Stimulated activated CD4-positive, alpha-beta T cell treated with anti-CD3 and anti-CD28 coated beads, Interleukin-1b, Interleukin-23, amount 100 ng/mL, for 4 hours (primary cell): ENCODE measurements around the gene TREX2.

Source experiments
- DNase-seq, 2 donors: peaks; one replicate each; pipeline ENCODE4 v3.0.0-alpha.2; 2020; ENCODE audit warnings: low read depth in 2 of 2

The TREX2 gene

DNA sequence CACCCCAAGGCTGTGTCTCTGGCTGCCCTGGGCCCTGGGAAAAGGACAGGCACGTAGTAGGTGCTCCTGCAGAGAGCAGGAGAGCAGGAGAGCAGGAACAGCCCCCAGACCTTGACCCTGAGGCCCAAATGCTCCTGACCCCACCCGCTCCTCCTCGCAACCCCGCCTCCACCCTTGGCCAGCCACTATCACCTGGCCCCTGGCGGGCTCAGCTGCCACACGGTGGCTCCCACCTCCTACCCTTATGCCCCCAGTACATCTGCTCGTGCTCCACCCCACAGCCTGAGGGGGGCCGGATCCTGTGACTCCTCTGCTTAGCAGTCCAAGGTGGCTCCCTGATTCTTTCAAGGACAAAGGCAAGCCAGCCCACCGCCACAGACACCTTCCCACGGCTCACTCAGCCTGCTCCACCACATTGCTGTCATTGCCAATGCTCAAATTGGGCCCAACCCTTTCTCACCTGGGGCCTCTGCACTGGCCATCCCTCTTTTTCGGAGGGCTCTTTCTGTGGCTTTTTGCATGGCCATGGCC is 30.0 kb upstream of the TREX2 start:
- no peak for DNase-seq

DNA sequence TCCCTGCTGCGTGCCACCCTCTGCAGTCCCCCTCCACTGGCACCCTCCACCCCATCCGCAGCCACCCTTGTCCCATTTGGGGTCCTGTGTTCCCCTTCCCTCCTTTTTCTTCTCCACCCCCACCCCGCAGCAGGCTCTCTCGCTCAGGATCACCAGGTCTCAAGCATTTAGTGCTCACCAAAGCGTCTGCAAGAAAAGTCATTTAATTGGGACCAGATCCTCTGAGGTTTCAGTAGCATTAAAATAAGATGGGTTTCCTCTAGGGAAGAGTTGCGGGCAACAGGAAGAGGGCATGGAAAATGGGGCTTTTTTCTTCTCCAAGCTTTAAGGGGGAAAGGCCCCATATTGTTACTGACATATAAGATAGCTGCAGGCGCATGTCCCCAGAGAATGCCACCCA is 29.4 kb upstream of the TREX2 start:
- DNase-seq, result no peak

DNA sequence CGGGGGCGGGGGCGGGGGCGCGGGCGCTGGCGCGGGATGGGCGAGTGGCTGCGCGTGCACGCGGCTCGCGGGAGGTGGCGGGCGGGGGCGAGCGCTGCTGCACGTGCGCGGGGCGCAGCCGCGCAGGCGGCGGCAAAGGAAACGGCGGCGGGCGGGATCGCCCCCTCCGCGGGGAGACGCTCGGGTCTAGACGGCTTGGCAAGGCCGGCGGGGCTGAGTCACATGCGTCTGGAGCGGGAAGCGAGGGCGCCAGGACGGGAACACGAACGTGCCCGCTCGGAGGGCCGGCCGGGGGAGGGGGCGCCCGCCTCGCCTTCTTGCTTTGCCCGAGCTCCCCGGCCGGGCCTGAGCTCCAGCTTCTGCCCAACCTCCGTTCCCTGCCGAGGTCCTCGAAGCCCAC is 28.9 kb upstream of the TREX2 start:
- DNase-seq, result peak; percentile 37 to 42

DNA sequence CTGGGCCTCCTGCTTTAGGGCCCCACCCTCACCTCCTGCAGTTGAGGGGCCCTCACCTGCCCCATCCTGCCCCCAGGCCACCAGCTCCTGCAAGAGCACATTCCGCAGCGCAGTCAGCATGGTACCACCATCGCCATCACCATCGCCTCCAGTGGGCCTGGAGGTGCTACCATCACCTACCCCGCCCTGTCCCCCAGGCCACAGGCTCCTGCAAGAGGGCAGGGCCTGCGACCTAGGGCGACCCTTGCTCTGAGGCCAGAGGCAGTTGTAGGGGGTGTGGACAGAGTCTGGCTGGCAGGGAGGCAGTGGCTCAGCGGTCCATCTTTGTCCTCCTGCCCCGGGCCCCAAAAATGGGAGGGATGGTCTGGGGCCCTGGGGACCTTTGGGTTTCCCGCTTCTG is 28.4 kb upstream of the TREX2 start:
- DNase-seq, result peak in 1 of 2 donors; percentile 3

DNA sequence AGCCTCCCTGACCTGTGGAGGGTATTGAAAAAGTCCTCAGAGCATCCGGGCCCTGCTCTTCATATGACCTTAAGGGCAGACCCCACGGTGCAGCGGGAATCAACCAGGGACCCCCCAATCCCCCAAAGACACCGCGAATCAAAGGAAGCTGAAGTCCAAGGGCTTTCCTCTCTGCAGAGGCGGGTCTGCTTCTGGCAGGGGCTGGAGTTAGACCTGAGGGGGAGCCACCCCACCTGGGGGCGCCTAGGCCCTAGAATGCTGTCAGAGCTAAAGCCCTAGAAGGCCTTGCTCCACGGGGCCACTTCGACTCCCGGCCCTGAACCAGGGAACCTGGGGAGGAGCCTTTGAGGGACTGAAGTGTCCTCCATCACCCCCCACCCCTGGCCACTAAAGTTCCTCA is 27.3 kb upstream of the TREX2 start:
- no peak for DNase-seq

DNA sequence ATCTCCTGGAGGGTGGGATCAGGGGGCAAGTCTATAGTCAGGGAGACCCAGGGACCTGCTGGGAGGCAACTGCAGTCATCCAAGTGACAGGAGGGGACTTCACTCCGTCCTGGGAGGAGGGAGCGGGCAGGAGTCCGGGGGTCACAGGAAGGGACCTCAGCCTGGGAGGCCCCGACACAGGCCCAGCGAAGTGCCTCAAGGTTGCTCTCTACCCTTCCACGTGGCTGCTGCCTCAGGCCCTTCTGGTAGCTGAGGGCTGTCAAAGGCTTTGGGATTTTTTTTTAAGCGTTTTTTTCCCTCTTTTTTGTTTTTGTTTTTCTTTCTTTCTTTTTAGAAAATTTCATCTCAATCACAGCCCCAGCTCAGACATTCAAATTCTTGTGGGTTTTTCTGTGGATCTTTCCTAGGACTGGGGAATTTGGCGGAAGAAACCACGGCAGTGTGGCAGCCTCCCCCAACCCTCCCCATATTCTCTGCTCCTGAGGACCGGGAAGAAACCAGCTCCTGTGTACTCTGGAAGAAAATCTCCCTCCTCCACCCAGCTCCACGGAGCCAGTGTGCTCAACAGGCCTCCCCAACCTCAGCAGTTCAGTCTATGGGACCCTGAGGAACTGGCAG is 25.9 kb upstream of the TREX2 start:
- DNase-seq, result no peak

DNA sequence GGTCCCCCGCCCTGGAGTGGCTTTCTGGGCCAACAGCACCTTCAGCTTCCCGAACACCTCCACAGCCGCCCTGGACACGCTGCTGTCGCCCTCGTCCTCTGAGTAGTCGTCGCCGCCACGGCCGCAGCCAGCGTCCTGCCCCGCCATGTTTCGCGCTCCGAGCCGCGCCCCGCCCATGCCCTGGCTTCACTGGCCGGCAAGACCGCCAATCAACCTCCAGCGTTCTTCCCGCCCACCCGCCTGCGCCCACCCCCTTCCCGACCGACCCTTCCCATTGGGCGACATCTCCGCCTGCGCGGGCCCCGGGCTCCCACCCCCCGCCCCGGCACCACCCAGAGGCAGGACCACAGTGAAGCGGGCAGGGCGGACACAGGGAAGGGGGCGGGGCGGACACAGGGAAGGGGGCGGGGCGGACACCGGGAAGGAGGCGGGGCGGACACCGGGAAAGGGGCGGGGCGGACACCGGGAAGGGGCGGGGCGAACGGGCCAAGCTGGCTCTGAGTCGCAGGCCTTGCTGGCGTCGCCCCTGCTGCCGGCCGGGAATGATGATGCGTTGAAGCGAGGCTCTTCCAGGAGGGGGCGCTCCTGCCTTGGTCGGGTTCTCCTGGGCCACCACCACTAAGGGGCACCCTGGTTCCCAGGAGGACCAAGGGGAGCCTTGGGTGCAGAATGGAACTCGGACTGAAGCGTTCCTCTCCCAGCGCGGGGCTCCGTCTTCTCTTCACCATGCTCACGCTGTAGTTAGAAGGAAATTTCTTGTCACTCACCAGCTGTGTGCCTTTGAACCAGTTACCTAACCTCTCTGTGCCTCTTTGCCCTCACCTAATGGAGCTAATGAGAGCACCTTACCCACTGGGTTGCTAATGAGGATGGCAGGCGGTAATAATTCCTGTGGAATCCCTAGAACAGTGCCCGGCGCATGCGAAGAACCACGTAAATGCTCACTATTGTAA is 24.8 kb upstream of the TREX2 start, which contains the start of gene HAUS7:
Gene HAUS7, minus strand, starts transcription at position 166 of the 953 bp plus-strand sequence. Its CDS starts 19 bp downstream, at position 147.
- peak; percentile 83 to 86 for DNase-seq

DNA sequence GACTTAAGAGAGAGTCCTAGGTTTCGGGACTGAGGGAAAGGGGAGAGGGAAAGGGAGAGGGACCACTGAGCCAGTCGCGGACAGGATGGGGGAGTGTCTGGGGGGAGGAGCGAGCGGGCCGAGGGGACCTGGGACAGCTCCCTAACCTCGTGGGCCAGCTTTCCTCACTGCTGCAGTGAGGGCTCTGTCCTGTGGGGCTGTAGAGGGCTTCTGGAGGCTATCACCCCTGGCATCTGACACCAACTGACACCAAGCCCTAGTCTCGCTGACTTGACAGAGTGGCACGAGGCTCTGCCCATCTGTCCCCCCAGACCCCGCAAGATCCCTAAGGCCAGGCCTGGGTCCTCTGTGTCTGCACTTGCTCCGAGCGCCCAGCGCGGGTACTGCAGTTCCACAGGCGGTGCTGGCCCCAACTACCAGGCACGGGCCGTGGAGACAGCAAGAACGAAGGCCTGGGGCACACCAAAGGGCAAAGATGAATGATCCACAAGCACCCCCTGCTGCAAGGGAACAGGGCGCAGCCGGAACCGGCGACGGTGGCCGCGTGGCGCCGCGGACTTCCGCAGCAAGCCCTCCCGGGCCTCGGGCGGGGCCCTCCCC is 24.1 kb upstream of the TREX2 start:
- DNase-seq, result peak in 1 of 2 donors; percentile 19

DNA sequence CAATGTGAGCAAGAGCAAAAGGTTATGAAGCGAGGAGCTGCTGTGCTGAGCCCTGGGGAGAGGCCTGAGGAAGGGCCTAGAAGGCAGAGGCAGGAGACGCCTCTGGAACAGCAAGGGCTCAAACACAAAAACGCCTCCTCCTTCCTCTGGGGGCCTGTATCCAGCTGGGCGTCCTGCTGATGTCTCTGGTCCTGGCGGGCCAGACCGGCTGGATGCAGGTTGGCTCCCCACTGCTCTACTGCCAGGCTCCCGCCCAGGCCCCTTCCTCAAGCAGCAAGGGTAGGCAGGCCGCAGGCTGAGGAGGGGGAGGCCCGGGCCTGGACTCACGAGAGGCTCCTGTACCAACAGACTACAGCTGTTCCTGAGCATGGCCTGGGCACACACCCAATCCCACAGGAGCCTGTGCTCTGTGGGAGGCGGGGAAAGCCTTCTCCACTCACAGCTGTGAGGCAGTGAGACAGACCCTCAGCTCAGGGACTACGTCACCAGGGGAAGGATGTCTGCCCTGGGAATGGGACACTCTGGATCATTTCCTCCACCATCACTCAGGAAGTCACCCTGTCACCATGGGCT is 22.2 kb upstream of the TREX2 start:
- no peak for DNase-seq

DNA sequence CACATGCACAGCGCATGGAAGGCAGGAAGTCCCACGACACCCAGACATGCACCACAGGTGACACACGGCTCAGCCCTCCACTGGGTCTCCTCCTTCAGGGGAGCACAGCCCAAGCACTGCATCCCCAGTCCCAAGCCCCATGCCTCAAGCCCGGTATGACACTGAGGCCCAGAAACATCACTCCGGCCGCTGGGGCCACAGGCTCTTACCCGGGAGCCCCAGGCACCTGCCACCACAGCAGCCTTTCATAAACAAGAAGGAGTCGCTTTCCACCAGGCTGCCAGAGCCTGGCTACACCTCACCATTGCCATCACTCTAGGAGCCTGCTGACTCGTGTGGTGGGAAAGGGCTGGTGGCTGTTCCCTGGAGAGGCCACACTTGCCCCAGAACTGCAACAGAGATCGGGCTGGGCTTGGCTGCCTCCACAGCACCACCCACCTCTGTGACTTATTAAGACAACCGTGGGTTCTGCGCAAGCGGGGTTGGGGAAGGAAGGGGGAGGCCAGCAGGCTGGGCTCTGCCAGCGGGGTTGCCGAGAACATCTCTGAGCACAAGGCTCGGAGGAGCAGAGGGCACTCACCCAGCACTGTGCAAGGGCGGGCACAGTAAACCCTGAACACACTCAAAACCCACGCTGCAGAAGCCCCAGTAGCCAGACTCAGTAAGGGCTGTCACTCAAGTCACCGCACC is 20.0 kb upstream of the TREX2 start:
- DNase-seq, result no peak

DNA sequence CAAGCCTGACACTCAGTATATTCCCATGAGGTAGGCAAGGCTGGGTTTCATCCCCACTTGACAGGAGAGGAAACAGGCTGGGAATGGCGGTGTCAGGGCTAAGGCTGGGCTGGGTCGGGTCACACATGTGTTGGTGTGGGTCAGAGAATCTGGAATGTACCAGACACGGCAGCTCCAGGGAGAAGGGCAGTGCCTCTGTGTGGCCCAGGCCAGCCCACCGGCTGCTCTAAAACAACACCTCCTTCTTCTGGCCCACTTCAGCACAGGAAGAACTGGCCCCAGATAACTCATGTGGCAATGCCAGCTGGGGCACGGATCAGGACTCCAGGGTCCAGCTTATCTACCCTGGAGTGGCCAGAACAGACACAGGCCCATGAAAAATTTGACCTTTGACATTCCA is 18.3 kb upstream of the TREX2 start:
- no peak for DNase-seq

DNA sequence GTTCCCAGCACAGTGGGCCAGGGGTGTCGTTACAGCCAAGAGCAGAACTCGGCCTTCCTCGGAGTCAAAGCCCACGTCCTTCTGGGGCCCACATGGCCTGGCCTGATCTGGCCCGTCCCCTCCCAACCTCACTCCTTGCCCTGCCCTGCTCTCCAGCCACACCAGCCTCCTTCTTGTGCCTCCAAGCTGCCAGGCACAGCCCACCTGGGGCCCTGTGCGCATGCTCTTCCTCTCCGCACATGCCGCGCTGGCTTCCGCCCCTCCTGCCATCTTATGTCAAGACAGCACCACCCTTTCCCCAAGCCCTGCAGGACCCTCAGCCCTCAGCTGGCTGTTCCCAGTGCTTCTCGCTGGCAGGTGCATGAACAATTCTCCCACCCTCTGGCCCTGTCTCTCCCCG is 17.7 kb upstream of the TREX2 start:
- no peak for DNase-seq

DNA sequence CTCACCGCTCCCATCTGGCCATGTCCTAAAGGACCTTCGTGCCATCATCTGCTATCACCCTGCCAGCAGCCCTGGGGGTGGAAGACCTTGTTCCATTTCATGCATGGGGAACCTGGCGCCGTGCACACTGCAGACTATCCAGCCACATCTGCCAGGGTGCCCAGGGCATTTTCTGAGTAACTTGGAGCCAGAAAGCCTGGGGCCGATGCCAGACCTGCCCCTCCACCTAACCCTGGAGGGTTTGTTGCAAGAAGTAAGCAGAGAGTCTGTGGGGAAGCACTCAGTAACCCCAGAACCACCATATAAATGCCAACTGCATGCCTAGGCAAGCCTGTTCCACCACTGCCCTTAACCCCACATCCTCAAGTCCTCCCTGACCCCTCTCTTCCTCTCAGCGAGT is 17.2 kb upstream of the TREX2 start:
- DNase-seq, result no peak

DNA sequence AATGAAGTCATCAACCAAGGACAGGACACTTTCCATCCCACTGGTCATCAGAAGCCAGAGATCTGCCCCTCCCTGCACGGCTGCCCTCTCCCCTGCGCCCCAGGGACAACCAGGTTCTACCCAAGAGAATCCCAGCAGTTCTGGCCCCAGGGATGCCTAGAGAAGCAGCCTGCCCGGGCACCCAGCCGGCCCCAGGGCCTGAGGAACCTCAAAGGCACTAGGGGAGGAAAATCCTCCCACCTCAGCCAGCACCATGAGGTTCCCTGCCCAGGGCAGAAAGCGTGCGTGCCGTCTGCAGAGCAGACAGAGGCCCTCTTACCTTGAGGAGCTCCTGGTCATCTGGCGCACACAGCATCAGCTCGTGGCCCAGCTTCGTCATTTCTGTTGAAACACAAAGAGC is 16.4 kb upstream of the TREX2 start:
- DNase-seq, result no peak

DNA sequence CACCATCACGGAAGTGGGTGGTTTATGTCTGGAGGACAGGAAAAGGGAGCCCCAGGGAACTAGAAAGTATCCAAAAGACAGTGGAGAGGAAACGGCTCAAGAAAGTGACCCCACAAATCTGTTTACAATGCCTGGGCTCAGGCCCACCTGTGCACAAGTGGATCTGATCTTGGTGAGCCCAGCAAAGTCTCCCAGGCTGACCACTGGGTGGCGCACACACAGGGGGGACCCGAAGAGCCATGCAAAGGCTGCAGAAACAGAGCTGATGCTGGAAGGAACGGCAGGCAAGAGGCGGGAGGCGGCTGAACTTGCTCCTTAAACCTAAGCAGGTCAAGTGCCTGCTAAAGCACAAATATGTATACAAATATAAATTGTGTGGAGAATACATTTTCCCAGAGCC is 15.0 kb upstream of the TREX2 start:
- DNase-seq, result peak; percentile 34 to 42

DNA sequence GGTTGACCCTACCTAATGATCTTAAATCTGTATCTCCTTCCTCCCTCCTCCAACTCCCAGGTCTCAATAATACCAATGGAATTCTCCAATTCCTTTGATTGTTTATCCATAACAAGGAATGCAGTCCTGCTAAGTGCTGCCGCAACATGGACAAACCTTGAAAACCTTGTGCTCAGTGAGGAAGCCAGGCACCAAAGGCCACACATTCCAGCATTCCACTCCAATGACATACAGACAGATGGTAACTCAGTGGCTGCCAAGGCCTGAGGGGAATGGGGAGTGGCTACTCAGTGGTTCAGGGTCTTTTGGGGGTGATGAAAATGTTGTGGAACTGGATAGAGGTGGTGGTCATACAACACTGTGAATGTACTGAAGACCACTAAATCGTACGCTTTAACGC is 14.1 kb upstream of the TREX2 start:
- no peak for DNase-seq

DNA sequence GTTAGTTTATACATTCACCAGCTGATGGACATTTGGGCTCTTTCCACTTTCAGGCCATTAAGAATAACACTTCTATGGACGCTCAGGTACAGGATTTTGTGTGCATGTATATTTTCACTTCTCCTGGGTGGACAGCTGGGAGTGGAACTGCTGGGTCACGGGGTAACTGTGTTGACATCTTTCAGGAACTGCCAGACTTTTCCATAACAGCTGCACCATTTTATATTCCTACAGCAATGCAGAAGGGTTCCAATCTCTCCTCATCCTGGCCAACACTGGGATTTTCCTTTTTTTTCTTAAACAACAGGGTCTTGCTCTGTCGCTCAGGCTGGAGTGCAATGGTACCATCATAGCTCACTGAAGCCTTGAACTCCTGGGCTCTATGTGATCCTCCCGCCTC is 12.6 kb upstream of the TREX2 start:
- no peak for DNase-seq

DNA sequence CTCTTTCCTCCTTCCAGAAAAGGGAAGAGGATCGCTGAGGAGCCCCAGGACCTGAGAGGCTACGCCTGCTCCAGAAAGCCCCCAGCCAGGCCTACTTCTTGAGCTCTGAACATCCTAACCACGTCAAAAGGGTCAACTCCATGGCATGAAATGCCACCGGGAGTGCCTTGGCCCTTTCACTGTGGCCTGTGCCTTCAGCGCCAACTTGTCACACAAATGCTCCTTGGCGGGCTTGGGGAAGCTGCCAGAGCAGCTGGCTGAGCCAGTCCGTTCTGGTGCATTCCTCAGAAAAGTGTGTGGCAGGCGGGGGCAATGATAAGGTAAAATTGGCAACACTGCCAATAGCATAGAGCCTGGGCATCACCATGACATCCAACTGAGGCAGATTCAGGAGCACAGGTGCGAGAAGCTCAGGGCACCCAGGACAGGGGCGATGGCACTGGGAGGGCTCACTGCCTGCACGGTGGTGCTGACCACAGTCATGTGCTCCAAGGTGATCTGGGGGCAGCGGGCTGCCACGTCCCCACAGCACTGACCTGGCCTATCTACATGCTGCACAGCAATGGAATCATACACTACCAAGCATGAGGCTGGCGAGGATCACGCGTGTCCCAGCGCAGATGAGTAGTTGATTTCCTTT is 12.1 kb upstream of the TREX2 start:
- DNase-seq, result no peak

DNA sequence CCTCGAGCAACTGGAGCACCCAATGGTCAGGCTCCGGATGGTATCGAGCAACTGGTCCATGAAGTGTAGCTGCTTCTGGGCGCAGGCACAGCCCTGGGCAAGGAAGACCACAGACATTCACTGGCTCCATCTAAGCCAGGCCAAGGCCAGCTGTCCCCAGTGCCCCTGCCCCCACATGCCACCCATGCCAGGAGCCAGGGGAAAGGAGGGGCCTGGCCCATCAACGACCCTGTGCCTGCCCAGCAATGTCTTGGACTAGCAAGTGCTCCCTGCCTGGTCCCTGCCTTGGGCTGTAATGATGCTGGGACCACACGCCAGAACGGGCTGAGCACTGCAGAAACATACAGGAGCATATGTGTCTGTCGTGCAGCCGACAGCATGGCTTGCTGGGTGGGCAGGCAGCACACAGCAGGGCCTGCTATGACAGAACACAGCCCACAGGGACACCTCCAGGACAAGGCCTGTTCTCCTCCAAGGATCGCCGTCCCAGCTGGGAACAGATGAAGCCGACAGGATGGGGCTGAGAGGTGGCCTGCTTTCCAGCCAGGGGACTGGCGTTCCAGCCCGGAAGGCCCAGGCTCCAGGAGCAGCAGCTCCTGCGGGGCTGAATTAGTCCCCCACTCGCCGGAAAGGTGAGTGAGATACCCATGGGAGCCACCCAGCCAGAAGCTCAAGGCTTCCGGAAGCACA is 11.4 kb upstream of the TREX2 start:
- no peak for DNase-seq

DNA sequence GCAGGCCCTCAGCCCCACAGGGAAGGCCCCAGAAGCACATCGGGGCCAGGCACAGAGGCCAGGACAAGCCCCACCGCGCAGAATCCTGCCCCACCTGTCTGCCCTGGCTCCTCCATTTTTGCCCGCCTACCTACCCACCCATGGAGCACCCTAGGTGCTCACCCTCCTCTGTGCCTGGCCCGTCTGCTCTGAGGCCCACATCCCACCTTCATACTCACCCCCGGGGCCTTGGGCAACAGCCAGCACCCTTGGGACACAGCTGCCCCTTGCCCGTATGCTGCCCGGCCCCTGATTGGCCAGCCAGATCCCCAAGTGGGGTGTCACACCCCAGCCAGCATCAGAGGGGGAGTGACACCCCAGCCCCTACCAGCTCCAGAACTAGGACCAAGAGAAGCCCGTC is 10.8 kb upstream of the TREX2 start:
- DNase-seq, result no peak
